ENCODE data around the gene MLF2. TPM values are rescaled to one million over a fixed set of nuclear protein-coding genes. Genes with fewer than 3 reads are reported as not detected.

Gene MLF2
- total RNA-seq, 1 donor from 2014 or later: 120 TPM

GRCh38 chr12:6730169-6730568 lies 22.8 kb downstream of the MLF2 start:
- Mint-ChIP-seq H3K4me1 (peaks cover 3% of the 10 kb centered on the region), H3K27ac (no peak overlapping the region), H3K4me3 (no peak overlapping the region), H3K9me3 (no peaks in the 10 kb centered on the region), H3K36me3 (peaks cover 18% of the 10 kb centered on the region), H3K27me3 (ENCODE audit: insufficient read depth, low read depth) (peaks cover 2% of the 10 kb centered on the region)
- Histone ChIP-seq H3K27ac (no peak overlapping the region), H3K79me2 (ENCODE audit: low read depth) (no peaks in the 10 kb centered on the region), H3F3A (ENCODE audit: low read depth) (peaks cover 5% of the 10 kb centered on the region), H4K20me1 (ENCODE audit: low read depth) (no peaks in the 10 kb centered on the region), H2AFZ (replicated peaks) (no peak overlapping the region), H3K9ac (no peak overlapping the region), H3K27me3 (no peaks in the 10 kb centered on the region), H3K9me3 (ENCODE audit: low read depth) (no peaks in the 10 kb centered on the region), H3K36me3 (no peaks in the 10 kb centered on the region), H3K4me3 (no peak overlapping the region), H3K4me2 (no peak overlapping the region), H3K4me1 (no peaks in the 10 kb centered on the region)
- DNase-seq (ENCODE audit: low spot score): no peak
- TF ChIP-seq EZH2 (IDR thresholded peaks at IDR 0.05) (no peak), EZH2phosphoT487 (IDR thresholded peaks at IDR 0.05) (no peak)
- TF ChIP-seq, protein P1, sequence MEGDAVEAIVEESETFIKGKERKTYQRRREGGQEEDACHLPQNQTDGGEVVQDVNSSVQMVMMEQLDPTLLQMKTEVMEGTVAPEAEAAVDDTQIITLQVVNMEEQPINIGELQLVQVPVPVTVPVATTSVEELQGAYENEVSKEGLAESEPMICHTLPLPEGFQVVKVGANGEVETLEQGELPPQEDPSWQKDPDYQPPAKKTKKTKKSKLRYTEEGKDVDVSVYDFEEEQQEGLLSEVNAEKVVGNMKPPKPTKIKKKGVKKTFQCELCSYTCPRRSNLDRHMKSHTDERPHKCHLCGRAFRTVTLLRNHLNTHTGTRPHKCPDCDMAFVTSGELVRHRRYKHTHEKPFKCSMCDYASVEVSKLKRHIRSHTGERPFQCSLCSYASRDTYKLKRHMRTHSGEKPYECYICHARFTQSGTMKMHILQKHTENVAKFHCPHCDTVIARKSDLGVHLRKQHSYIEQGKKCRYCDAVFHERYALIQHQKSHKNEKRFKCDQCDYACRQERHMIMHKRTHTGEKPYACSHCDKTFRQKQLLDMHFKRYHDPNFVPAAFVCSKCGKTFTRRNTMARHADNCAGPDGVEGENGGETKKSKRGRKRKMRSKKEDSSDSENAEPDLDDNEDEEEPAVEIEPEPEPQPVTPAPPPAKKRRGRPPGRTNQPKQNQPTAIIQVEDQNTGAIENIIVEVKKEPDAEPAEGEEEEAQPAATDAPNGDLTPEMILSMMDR (IDR thresholded peaks at IDR 0.05): no peak

GRCh38 chr12:6729186-6729585 lies 23.8 kb downstream of the MLF2 start:
- Histone ChIP-seq H3K27me3 (no peaks in the 10 kb centered on the region), H3K4me3 (no peak overlapping the region), H3K36me3 (no peaks in the 10 kb centered on the region), H3K9me3 (ENCODE audit: low read depth) (no peaks in the 10 kb centered on the region), H2AFZ (replicated peaks) (no peak overlapping the region), H3K4me1 (peaks cover 7% of the 10 kb centered on the region), H4K20me1 (ENCODE audit: low read depth) (no peaks in the 10 kb centered on the region), H3K27ac (no peak overlapping the region), H3F3A (ENCODE audit: low read depth) (peaks cover 9% of the 10 kb centered on the region), H3K9ac (no peak overlapping the region), H3K79me2 (ENCODE audit: low read depth) (peaks cover 5% of the 10 kb centered on the region), H3K4me2 (no peak overlapping the region)
- Mint-ChIP-seq H3K9me3 (no peaks in the 10 kb centered on the region), H3K27ac (no peak overlapping the region), H3K27me3 (ENCODE audit: insufficient read depth, low read depth) (peaks cover 2% of the 10 kb centered on the region), H3K4me3 (no peak overlapping the region), H3K4me1 (peaks cover 8% of the 10 kb centered on the region), H3K36me3 (peaks cover 18% of the 10 kb centered on the region)
- DNase-seq (ENCODE audit: low spot score): no peak
- TF ChIP-seq EZH2 (IDR thresholded peaks at IDR 0.05): no peak
- TF ChIP-seq, protein P1 (IDR thresholded peaks at IDR 0.05): no peak
- no peak for TF ChIP-seq EZH2phosphoT487 (IDR thresholded peaks at IDR 0.05)

- no peak for DNase-seq (ENCODE audit: low spot score)
- Histone ChIP-seq H2AFZ (replicated peaks) (no peak overlapping the region), H3K27ac (no peak overlapping the region), H3K4me2 (no peak overlapping the region), H3K9ac (no peak overlapping the region), H3K36me3 (no peaks in the 10 kb centered on the region), H3F3A (ENCODE audit: low read depth) (peaks cover 22% of the 10 kb centered on the region), H3K9me3 (ENCODE audit: low read depth) (no peaks in the 10 kb centered on the region), H3K79me2 (ENCODE audit: low read depth) (peaks cover 5% of the 10 kb centered on the region), H4K20me1 (ENCODE audit: low read depth) (no peaks in the 10 kb centered on the region), H3K27me3 (no peaks in the 10 kb centered on the region), H3K4me1 (peaks cover 7% of the 10 kb centered on the region), H3K4me3 (no peak overlapping the region)
- no peak for TF ChIP-seq EZH2 (IDR thresholded peaks at IDR 0.05)
- no peak for TF ChIP-seq EZH2phosphoT487 (IDR thresholded peaks at IDR 0.05)
- TF ChIP-seq, protein P1 (IDR thresholded peaks at IDR 0.05): no peak
- Mint-ChIP-seq H3K4me3 (peak overlapping the region; percentile 88), H3K27me3 (ENCODE audit: insufficient read depth, low read depth) (no peaks in the 10 kb centered on the region), H3K36me3 (peaks cover 13% of the 10 kb centered on the region), H3K4me1 (peaks cover 10% of the 10 kb centered on the region), H3K9me3 (no peaks in the 10 kb centered on the region), H3K27ac (no peak overlapping the region)
Observed at GRCh38 chr12:6725350-6725749, 27.6 kb downstream of the MLF2 start.

Measured in neural progenitor cell (in vitro differentiated cells).